NCI-H2107 treated with DMSO at 0.1 percent for 48 hours (cell line): ENCODE results near the gene GATAD2B.
"Not testable (repeated sequence)": the region's sequence is repeated elsewhere in the genome, so short reads cannot be mapped to it uniquely, and the experiment has no call there.

Experiments used
- DNase-seq: peaks from one replicate; lab custom pipeline; 2025; ENCODE audit not compliant: unreplicated experiment; lab: John Stamatoyannopoulos, UW

GATAD2B gene

DNA sequence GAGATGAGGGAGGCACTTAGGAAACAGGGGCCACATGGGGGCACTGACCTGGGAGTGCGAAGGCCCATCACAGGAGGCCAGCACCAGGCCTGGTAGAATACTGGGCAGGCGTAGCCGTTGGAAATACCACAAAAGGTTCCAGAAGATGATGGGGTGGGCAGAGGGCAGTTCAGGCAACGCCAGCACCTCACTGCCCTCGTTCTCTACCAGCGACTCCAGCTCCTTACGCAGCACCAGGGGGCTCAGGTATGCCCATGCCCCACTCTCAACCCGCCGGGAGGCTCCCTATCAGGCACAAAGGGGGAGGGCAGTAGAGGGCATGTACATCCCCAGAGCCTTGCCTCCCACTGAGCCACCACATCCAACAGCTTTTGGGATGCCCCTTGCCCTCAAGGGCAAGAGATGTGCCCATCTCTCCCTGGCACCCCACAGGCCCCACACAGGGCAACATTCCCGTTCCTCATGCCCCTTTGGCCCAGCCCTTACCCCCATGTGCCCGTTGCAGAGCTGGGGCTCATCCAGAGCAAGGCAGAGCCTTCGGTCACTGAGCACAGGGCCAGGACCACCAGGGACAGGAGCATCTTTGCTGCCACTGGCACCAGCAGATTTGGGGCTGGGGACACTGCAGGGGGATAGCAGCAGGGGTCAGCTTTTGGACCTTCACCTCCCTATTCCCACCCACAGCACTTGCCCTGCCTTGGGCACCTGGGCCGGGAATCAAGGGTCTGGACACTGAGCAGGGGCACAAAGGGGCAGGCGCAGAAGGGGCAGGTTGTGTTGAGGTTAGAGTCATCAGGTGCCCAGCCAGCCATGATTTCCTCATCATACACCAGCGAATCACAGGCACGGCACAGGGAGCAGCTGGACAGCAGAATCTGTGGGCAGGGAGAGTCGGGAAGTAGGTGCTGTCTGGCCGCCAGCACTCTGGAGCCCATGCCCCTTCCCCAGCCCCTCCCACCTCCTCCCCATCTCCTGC lies 9.7 kb upstream of the GATAD2B start:
- DNase-seq, result no peak

DNA sequence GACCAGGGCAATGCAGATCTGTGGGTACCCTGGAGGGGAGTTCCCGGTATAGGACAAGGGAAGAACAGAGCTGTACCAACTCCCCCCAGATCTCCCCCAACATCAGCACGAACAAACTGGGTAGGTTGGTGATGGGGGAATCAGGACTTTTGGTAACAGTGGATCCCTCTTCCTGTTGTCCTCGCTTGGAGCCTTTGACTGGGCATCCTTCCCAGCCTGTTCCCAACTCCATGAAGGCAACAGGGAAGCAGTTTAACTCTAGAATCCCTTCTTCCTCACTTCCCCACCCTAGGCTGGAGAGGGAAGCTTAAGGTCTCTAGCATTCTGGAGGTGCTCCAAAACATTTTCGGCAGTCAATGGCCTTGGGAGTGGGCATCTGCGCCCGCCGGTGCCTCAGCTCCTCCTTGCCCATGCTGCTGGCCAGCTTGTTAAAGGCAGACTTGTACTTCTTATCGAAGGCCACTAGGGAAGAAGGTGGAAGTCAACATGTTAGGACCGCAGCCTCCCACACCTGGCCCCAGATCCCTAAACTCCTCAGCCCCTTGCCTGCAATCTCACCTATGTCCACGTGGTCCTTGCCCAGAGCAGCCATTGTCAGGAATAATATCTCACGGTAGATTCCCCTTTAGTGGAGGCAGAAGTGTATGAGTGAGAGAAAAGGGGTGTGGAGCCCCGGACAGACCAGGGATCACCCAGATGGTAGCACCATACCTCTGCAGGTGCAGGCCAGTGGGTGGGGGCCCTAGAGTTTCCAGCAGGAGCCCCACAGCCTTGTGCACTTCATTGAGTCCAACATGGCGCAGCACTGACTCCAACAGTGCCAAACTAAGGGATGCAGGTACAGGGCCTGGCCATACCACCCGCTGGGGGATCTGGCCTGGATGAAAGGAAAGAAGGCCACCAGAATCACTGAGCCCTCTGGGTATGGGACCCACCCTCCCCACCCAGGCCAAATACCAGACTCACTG lies 7.5 kb upstream of the GATAD2B start:
- no peak for DNase-seq

DNA sequence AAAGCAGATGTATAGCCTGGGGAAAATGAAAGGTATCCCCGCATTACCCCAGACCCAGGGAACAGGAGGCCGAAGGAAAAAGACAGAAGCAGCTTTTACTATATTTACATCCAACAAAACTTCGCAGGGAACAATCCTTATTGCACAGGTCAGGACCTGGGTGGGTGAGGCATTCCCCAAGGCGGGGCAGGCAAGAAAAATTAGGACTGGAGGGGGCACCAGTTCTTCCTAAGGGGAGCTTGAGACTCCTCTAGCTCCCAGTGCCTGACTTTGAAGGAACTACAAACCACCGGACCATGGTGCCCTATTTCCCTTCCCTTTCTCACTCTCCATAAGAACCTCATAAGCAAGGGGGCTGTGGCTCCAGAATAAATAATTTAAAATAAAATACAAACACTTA lies 6.7 kb upstream of the GATAD2B start:
- no peak for DNase-seq

DNA sequence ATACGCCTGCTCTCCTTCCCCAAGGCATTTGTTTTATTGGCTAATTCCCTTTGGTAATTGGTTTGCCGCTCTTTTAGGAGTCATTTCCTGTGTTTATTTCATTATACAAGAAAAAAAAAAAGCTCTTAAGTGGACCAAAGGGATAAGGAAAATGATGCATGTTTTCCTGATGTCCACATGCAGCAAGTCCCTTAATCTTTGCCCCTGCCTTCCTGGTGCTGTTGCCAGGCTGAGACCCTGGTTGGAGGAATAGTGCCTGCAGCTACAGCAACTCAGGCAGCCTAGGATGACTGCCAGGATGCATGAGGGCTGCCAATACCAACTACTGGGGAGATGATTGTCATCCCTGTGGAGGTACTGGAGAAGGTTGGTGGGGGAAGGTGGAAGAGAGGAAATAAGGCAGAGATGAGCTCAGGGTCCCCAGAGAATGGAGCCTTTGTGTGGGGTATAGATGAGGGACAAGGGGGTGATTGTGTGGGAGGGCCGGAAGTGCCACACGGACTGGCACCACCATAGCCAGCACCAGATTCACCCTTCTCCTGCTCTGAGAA lies 6.1 kb upstream of the GATAD2B start:
- DNase-seq, result no peak

DNA sequence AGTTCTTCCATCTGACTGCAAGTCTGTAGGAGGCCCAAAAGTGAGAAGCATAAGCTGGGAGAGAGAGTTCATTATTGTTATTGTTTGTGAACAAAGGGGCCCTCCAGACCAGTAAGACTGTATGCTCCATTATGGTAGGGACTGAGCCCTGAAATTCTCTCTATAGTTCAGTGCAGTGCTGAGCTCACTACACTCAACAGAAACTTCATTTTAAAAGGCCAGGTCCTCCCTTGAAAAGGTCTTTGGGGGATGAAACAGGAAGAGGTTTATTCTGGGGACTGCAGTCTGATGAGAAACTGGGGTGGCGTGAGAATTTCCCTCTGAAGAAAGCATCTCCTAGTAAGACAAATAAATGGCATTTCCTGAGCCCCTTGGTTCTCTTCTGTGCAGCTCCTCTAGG lies 5.5 kb upstream of the GATAD2B start:
- no peak for DNase-seq

DNA sequence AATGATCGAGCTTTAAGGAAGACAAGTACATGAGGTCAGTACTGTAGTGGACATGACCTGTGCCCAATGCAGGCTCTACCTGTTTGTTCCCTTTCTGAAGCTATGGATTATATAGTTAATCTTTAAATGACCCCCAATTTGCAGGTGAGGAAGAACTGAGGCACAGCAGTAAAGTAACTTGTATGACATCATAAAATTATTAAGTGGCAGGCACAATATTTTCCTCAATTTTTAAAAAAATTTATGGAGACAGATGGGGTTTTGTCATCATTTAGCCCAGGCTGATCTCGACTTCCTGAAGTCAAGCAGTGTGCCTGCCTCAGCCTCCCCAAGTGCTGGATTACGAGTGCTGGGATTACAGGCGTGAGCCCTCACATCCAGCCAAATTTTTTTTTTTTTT lies 3.6 kb upstream of the GATAD2B start:
- no peak for DNase-seq

DNA sequence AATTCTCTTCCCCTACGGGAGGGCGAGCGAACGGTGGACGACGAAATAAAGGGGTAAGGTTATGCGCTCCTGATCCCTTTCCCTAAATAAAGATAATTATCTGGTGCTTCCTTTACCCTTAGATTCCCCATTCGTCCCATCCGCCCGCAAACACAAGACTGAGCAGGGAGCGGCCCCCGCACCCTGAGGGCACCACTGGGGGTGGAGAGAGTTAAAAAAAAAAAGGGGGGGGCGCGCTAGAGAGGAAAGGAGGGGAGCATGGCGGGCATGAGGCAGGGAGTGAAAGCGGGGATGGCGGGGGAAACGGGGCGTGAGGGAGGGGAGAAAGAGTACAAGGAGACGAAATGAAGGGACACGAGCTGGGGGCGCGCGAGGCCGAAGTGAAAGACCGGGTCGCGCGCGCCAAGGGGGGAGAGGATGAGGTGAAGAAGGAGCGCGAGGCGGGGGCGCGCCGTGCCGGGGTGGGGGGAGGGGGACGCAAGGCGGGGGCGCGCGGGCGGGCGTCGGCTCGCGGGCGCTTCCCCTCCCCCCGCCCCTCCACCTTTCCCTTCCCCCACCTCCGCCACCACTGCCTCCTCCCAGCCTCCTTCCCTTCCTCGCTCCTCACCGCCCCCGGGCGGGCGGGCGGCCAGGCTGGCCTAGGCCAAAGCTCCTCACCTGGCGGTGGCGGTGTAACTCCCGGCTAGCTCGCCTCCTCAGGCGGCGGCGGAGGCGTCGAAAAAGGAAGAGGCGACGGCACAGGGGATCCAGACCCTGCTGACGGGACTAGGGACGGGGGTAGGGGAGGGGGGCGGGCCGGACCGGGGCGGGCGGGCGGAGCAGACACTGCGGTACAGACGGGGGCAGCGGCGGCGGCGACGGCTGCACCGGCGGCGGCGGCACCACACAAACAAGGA lies 448 bp downstream of the GATAD2B start:
- DNase-seq, result no peak

DNA sequence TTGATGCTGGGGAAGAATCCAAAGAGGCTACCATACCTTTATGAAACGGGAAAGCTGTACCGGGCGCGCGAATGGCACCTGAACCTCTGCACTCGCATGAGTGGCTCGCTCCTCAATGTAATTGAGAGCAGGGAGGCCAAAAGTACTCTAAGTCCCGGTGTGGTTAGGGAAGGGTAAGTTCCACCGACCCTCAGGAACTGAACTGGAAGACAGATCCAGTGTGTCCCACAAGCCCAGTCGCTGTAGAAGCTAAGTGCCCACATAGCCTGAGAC lies 1.0 kb downstream of the GATAD2B start:
- peak; percentile 32 for DNase-seq

DNA sequence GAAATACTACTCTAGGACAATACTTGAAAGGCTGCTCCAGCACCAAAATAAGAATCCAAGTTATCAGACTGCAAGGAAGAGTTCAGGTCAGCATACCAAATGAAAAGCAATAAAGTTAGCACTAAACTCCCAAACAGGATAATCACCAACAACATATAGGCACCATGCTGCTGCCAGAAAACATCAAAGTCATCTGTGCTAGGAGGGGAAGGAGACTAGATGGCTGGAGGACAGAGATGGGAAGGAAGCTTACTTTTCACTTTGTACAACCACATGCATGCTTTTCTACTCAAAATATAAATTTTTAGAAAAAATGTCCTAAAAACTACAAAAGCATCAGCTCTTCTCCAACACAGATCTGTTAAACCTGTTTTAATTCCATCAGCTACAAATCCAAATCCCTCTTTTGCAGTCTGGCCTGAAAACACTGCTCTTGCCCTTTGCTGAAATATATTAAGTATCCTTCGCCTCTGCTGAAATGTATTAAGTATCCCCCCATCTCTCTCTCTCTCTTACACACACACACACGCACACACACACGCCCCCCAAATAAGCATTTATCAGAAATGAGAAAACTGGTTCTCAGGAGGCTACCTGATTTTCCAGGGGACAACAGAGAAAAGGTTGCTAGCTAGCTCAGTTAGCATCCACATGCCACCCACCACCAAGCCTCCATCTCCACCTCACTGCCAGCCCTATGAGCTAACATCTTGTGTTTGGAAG lies 1.5 kb downstream of the GATAD2B start:
- no peak for DNase-seq

DNA sequence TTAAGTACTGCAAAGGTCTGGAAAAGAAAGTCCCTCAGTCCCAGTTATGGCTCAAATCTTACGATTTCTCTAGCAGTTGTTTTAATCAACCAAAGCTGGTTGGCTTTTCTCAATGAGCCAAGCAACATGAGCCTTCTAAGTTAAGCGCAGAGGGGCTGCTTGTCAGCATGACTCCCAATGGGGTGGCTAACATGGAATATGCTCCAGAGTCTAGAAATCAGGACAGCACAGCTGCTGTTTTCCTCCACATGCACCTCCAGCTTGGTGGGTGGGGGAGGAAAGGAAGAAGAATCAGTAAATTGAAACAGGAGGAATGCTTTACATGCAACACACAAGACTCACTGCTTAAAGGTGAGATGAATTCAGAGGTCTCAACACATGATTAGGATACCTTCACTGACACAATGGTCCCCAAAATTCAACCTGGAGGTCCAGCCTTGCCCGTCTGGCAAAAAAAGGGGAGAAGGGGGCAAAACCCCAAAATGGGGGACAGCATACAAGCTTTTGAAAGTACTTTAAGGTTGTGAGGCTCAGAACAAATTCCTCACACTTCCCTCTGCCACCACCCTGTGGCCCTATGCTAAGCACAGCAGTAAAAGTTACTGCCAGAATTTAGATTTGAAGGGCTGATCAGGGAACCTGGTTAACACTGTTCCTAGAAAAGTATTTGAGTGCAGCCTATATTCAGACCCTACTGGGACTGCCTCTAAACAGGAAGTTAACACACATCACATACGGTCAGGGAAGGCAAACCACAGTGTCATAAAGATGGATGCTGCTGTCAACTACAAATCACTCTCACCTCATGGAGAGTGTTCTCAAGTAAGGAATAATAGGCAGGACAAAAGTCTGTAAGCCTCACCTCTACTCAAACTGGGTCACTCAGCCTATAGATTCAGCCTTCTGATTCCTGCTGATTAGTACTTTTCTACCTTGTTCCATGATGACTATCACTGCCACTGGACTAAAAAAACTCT lies 2.6 kb downstream of the GATAD2B start:
- no peak for DNase-seq

DNA sequence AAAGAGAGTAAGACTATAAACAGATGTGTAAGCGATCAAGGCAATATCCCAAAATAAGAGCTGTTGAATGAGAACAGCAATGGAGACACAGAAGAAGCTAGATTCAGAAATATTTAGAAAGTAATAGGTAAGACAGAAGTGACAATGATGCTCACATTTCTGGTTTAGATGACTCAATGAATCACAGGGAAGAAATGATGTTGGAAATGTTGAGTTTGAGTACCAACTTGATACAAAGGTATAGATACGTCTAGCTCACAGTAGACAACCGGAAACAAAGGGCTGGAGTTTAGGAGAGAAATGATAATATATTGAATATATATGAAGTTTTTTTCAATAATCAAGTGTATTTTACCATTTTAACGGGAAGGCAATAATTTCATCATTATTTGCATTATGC lies 6.5 kb downstream of the GATAD2B start:
- no peak for DNase-seq

DNA sequence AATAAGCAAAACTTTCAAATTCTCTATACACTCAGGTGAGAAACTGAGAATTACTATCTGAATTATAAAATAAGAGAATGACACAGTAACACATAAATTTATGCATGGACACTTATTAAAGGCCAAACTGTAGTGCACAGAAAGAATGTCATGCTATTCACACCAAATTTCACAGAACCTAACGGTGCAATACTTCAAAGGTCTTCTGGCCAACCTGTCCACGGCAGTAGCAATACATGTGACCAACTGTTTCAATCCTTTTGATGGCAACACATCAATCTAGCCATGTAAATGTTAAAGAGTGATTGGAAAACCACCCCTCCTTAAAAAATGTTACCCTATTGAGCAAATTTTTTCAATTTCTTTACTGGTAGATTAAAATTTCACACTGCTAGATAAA lies 10.4 kb downstream of the GATAD2B start:
- no peak for DNase-seq

DNA sequence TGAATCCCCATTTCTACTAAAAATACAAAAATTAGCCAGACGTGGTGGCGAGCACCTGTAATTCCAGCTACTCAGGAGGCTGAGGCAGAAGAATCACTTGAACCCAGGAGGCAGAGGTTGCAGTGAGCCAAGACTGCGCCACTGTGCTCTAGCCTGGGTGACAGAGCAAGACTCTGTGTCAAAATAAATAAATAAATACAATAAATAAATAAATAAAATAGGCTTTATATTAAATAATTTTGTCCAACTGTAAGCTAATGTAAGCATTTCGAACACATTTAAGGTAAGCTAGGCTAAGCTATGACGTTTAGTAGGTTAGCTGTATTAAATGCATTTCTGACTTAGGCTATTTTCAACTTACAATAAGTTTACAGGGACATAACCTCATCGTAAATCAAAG lies 12.2 kb downstream of the GATAD2B start:
- not testable (repeated sequence) for DNase-seq

DNA sequence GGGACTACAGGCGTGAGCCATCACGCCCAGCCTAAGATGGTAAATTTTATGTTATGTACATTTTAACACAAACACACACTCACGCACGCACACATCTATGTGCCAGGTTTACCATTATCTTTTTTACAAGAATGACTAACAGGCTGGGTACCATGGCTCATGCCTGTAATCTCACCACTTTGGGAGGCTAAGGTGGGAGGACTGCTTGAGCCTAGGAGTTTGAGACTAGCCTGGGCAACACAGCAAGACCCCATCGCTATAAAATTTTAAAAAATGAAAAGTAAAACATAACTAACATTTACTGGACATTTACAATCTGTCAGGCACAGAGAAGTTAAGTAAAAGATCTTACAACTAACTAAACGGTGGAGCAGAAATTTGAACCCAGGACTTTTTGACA lies 14.7 kb downstream of the GATAD2B start:
- no peak for DNase-seq

DNA sequence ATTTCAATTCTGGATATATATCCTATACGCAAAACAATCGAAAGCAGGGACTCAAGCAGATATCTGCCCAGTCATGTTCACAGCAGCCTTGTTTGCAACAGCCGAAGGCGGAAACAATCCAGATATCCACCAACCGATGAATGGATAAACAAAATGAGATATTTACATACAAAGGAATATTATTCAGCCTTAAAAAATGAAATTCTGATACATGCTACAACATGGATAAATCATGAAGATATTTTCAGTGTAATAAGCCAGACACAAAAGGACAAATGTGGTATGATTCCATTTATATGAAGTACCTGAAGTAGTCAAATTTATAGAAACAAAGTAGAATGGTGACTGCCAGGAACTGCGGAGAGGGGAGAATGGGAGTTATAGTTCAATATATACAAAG lies 15.6 kb downstream of the GATAD2B start:
- DNase-seq, result no peak

DNA sequence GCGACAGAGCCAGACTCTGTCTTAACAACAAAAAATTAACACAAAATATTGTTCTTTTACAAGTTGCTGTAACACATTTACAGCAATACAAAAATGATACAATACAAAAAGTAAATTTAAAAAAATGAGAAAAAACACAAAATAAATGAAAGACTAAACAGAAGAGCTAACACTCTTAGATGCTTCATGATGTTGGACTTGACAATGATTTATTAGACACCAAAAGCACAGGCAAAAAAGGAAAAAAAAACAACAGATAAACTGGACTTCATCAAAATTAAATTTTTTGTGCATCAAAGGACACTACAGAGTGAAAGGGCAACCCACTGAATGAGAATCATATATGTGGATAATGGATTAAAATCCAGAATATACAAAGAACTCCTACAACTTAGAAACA lies 16.4 kb downstream of the GATAD2B start:
- no peak for DNase-seq

DNA sequence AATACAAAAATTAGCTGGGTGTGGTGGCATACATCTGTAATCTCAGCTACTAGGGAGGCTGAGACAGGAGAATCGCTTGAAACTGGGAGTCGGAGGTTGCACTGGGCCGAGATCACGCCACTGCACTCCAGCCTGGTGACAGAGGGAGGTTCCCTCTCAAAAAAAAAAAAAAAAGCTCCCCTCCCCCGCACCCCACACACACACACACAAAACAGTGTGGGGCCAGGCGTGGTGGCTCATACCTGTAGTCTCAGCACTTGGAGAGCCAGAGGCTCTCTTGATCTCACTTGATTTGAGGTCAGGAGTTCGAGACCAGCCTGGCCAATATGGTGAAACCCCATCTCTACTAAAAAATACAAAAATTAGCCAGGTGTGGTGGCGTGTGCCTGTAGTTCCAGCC lies 16.9 kb downstream of the GATAD2B start:
- DNase-seq, result not testable (repeated sequence)

DNA sequence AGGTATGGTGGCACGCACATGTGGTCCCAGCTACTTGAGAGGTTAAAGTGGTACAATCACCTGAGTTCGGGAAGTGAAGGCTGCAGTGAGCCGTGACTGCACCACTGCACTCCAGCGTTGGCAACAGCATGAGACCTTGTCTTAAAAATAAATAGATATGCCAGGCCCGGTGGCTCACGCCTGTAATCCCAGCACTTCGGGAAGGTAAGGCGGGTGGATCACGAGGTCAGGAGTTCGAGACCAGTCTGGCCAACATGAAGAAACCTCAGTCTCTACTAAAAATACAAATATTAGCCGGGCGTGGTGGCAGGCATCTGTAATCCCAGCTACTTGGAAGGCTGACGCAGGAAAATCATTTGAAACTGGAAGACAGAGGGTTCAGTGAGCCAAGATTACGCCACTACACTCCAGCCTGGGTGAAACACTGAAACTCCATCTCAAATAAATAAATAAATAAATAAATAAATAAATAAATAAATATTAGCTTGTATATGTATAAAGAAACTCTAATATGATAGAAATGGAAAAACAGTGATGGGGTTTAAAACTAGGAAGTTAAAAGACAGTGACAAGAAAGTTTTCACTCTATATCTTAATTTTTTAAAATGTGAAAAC lies 18.8 kb downstream of the GATAD2B start:
- no peak for DNase-seq
